IMR-90 (cell line): ENCODE data around the gene ZBED2. TPM values are rescaled to one million over a fixed set of nuclear protein-coding genes. Genes with fewer than 3 reads are reported as not detected.

Experiments
- ATAC-seq: fragments of 200-7000 bp; cut with Tn5 transposase; 2 replicates; pipeline ENCODE4 v1.9.1; 2020; ENCODE audit warnings: low read depth, mild to moderate bottlenecking, moderate library complexity
- BruUV-seq: library from RNA; stranded (reverse); fragments of 400-500 nt; replicated peaks from 2 replicates; lab custom pipeline; 2021; lab: Mats Ljungman, UMichigan
- CTCF ChIA-PET: fragments of 300-600 bp; formaldehyde crosslinking; extraction: SDS; loops from one replicate; lab custom pipeline; 2021; ENCODE audit warnings: antibody characterized with exemption; lab: Yijun Ruan, JAX
- POLR2A ChIA-PET: fragments of 300-600 bp; sonication (Branson Sonifier 250); formaldehyde crosslinking; loops from one replicate; lab custom pipeline; 2022; ENCODE audit warnings: antibody characterized with exemption; ENCODE audit not compliant: unreplicated experiment; lab: Charles Lee
- DNase-seq: peaks from one replicate; pipeline ENCODE4 v3.0.0; 2013
- H2AFZ ChIP-seq: replicated peaks from 2 replicates; pipeline ENCODE3; 2013; ENCODE audit warnings: low read length, mild to moderate bottlenecking; ENCODE audit not compliant: poor library complexity
- H2AK5ac ChIP-seq: 2 replicates; pipeline ENCODE4 v1.6.1; 2013; ENCODE audit warnings: low read depth, low read length, inconsistent platforms
- H2AK9ac ChIP-seq: replicated peaks from 2 replicates; pipeline ENCODE3; 2013; ENCODE audit warnings: mild to moderate bottlenecking, low read depth, low read length, moderate library complexity; ENCODE audit not compliant: poor library complexity
- H2BK120ac ChIP-seq: 2 replicates; pipeline ENCODE4 v1.6.1; 2013; ENCODE audit warnings: low read depth, low read length, inconsistent platforms
- H2BK15ac ChIP-seq: 3 replicates; pipeline ENCODE4 v1.6.1; 2013; ENCODE audit warnings: low read depth, low read length, inconsistent platforms
- H2BK20ac ChIP-seq: 2 replicates; pipeline ENCODE4 v1.6.1; 2013; ENCODE audit warnings: low read depth, mild to moderate bottlenecking, inconsistent platforms, low read length, moderate library complexity
- H2BK5ac ChIP-seq: 2 replicates; pipeline ENCODE4 v1.6.1; 2013; ENCODE audit warnings: mild to moderate bottlenecking, low read depth, low read length, inconsistent platforms; ENCODE audit not compliant: poor library complexity, severe bottlenecking
- H3K14ac ChIP-seq: replicated peaks from 2 replicates; pipeline ENCODE4 v1.6.1; 2013; ENCODE audit warnings: low read depth, low read length, inconsistent platforms
- H3K18ac ChIP-seq: 2 replicates; pipeline ENCODE4 v1.6.1; 2013; ENCODE audit warnings: low read depth, low read length, control low read depth
- H3K23ac ChIP-seq: 2 replicates; pipeline ENCODE4 v1.6.1; 2013; ENCODE audit warnings: low read depth, low read length, inconsistent platforms
- H3K27ac ChIP-seq: 2 replicates; pipeline ENCODE4 v1.5.1; 2013; ENCODE audit warnings: mild to moderate bottlenecking, control low read depth, low read length; ENCODE audit not compliant: insufficient read depth
- H3K27me3 ChIP-seq: 2 replicates; pipeline ENCODE4 v1.6.1; 2013; ENCODE audit warnings: low read length; ENCODE audit not compliant: control insufficient read depth, insufficient read depth
- H3K36me3 ChIP-seq: 2 replicates; pipeline ENCODE4 v1.6.1; 2013; ENCODE audit warnings: low read length, mixed read lengths; ENCODE audit not compliant: control insufficient read depth, insufficient read depth
- H3K4ac ChIP-seq: 2 replicates; pipeline ENCODE4 v1.6.1; 2013; ENCODE audit warnings: low read depth, low read length, inconsistent platforms
- H3K4me1 ChIP-seq: 2 replicates; pipeline ENCODE4 v1.6.1; 2013; ENCODE audit warnings: low read length, mixed read lengths; ENCODE audit not compliant: control insufficient read depth, insufficient read depth
- H3K4me2 ChIP-seq: 2 replicates; pipeline ENCODE4 v1.6.1; 2013; ENCODE audit warnings: low read depth, mild to moderate bottlenecking, control low read depth, low read length, moderate library complexity
- H3K4me3 ChIP-seq: 2 replicates; pipeline ENCODE4 v1.5.1; 2013; ENCODE audit warnings: low read depth, mild to moderate bottlenecking, control low read depth, low read length, moderate library complexity; ENCODE audit not compliant: insufficient read depth
- H3K56ac ChIP-seq: 2 replicates; pipeline ENCODE4 v1.6.1; 2013; ENCODE audit warnings: low read length, inconsistent platforms; ENCODE audit not compliant: insufficient read depth; ENCODE audit errors: extremely low read depth
- H3K79me1 ChIP-seq, 2 experiments: 2 replicates each; pipeline ENCODE4 v1.6.1; 2013; ENCODE audit warnings: low read length in 2 of 2, inconsistent platforms in 1 of 2, low read depth in 1 of 2
- H3K9ac ChIP-seq: 2 replicates; pipeline ENCODE4 v1.6.1; 2013; ENCODE audit warnings: low read depth, low read length, control low read depth
- H3K9me1 ChIP-seq: 2 replicates; pipeline ENCODE4 v1.6.1; 2013; ENCODE audit warnings: low read length, inconsistent platforms; ENCODE audit not compliant: insufficient read depth
- H3K9me3 ChIP-seq: 2 replicates; pipeline ENCODE4 v1.6.1; 2013; ENCODE audit warnings: low read length; ENCODE audit not compliant: control insufficient read depth, insufficient read depth
- H4K20me1 ChIP-seq: 2 replicates; pipeline ENCODE4 v1.6.1; 2013; ENCODE audit warnings: low read length, inconsistent platforms; ENCODE audit not compliant: insufficient read depth
- H4K5ac ChIP-seq: 2 replicates; pipeline ENCODE4 v1.6.1; 2013; ENCODE audit warnings: mild to moderate bottlenecking, low read depth, low read length, control low read depth
- H4K8ac ChIP-seq, 2 experiments: 2 replicates each; pipeline ENCODE4 v1.6.1; 2013; ENCODE audit warnings: low read depth in 2 of 2, low read length in 2 of 2, control low read depth in 1 of 2, inconsistent platforms in 1 of 2
- H4K91ac ChIP-seq: 2 replicates; pipeline ENCODE4 v1.6.1; 2013; ENCODE audit warnings: low read depth, low read length, inconsistent platforms; ENCODE audit not compliant: insufficient read depth
- BHLHE40 ChIP-seq: fragments of 150-350 bp; IDR thresholded peaks from 2 replicates; pipeline ENCODE4 v1.6.1; 2016; ENCODE audit warnings: mild to moderate bottlenecking, low read depth, low read length
- CEBPB ChIP-seq: IDR thresholded peaks from 2 replicates; pipeline ENCODE4 v1.6.1; 2012; ENCODE audit warnings: low read depth, low read length, improper control_type of control experiment
- CHD1 ChIP-seq: IDR thresholded peaks from 2 replicates; pipeline ENCODE4 v1.6.1; 2012; ENCODE audit warnings: low read depth, low read length, improper control_type of control experiment
- CTCF ChIP-seq: conservative IDR thresholded peaks from 2 replicates; pipeline ENCODE4 v1.5.1; 2012; ENCODE audit warnings: mild to moderate bottlenecking, low read depth, low read length, improper control_type of control experiment
- ELK1 ChIP-seq: fragments of 150-350 bp; IDR thresholded peaks from 2 replicates; pipeline ENCODE4 v1.6.1; 2016; ENCODE audit warnings: low read depth, mild to moderate bottlenecking, low read length, moderate library complexity, borderline replicate concordance
- FOS ChIP-seq: fragments of 150-350 bp; IDR thresholded peaks from 2 replicates; pipeline ENCODE4 v1.6.1; 2016; ENCODE audit warnings: low read depth, low read length
- MAFK ChIP-seq: IDR thresholded peaks from 2 replicates; pipeline ENCODE4 v1.6.1; 2012; ENCODE audit warnings: low read depth, low read length, improper control_type of control experiment
- MAZ ChIP-seq: IDR thresholded peaks from 2 replicates; pipeline ENCODE4 v1.6.1; 2012; ENCODE audit warnings: low read depth, mild to moderate bottlenecking, low read length, improper control_type of control experiment, moderate library complexity, borderline replicate concordance
- MXI1 ChIP-seq: IDR thresholded peaks from 2 replicates; pipeline ENCODE4 v1.6.1; 2012; ENCODE audit warnings: low read depth, mild to moderate bottlenecking, low read length, moderate library complexity, borderline replicate concordance
- NFE2L2 ChIP-seq: fragments of 150-350 bp; IDR thresholded peaks from 2 replicates; pipeline ENCODE4 v1.6.1; 2016; ENCODE audit warnings: low read depth, mild to moderate bottlenecking, low read length
- POLR2A ChIP-seq: IDR thresholded peaks from 2 replicates; pipeline ENCODE4 v1.6.1; 2012; ENCODE audit warnings: mild to moderate bottlenecking, low read depth, low read length
- RAD21 ChIP-seq: IDR thresholded peaks from 2 replicates; pipeline ENCODE4 v1.6.1; 2012; ENCODE audit warnings: low read length, improper control_type of control experiment
- RCOR1 ChIP-seq: IDR thresholded peaks from 2 replicates; pipeline ENCODE4 v1.6.1; 2012; ENCODE audit warnings: mild to moderate bottlenecking, low read length, improper control_type of control experiment; ENCODE audit not compliant: insufficient replicate concordance
- RFX5 ChIP-seq: IDR thresholded peaks from 2 replicates; pipeline ENCODE4 v1.8.0; 2012; ENCODE audit warnings: low read depth, mild to moderate bottlenecking, low read length, moderate library complexity
- USF2 ChIP-seq: fragments of 150-350 bp; IDR thresholded peaks from 2 replicates; pipeline ENCODE4 v1.6.1; 2017; ENCODE audit warnings: mild to moderate bottlenecking, antibody characterized with exemption, low read length, low read depth
- WGBS, 2 experiments: methylation state at CpG; one replicate each; pipeline versions ENCODE4 v1.1.5 to v1.1.7; 2013; ENCODE audit warnings: missing lambda C conversion rate in 2 of 2; ENCODE audit not compliant: insufficient read length in 1 of 2; ENCODE audit errors: extremely low coverage in 2 of 2; 5-methylcytosine and 5-hydroxymethylcytosine counted together
- dilution Hi-C: fragments of 300-500 bp; cut with HindIII; formaldehyde crosslinking; loops from one replicate; pipeline ENCODE4 v1.14.3; 2018; ENCODE audit warnings: low sequenced_read_pairs; ENCODE audit not compliant: unreplicated experiment
- in situ Hi-C: fragments of 300-500 bp; cut with MboI; formaldehyde crosslinking; loops from 3 replicates; pipeline ENCODE4 v1.14.3; 2019; ENCODE audit warnings: low sequenced_read_pairs, inconsistent platforms, mixed read lengths
- intact Hi-C: fragments of 100-400 bp; cut with micrococcal nuclease; formaldehyde crosslinking; loops from 2 replicates; pipeline ENCODE4 v1.10.0; 2022
- polyA plus RNA-seq, 3 experiments: library from polyadenylated mRNA; depleted of rRNA; stranded (reverse); fragments of >200 nt; gene quantifications; 2 replicates each; pipeline ENCODE4 v1.2.3, GENCODE V29; 2012; ENCODE audit warnings: low replicate concordance in 1 of 3
- total RNA-seq: library from RNA; depleted of rRNA; stranded (reverse); fragments of >200 nt; gene quantifications from 2 replicates; pipeline ENCODE4 v1.2.3, GENCODE V29; 2012

ZBED2 gene
- total and polyA plus RNA-seq, 2 of the 4 experiments (the other 2 are of a cell fraction): 0.51 to 0.72 TPM

GRCh38 chr3:111578867-111579266, 16.3 kb downstream of the ZBED2 start:
- dilution Hi-C loops: no loop called here
- Histone ChIP-seq H2AK5ac (peak overlapping the region; percentile 44; the same call in 1 of the 2 replicates), H3K4me2 (no peak overlapping the region), H2BK5ac (no peak overlapping the region), H3K9me1 (no peaks in the 10 kb centered on the region), H3K56ac (no peak overlapping the region), H3K27ac (no peak overlapping the region), H3K79me1 (no peaks in the 10 kb centered on the region), H2BK120ac (peak overlapping the region; percentile 9; the same call in 1 of the 2 replicates), H3K9ac (no peak overlapping the region), H3K36me3 (no peaks in the 10 kb centered on the region), H3K4me3 (no peak overlapping the region), H4K20me1 (no peaks in the 10 kb centered on the region), H3K18ac (no peak overlapping the region), H4K5ac (no peak overlapping the region), H2AK9ac (no peak overlapping the region), H2BK20ac (0 out of 2 replicates have a peak overlapping the region, but pooled peaks have one; percentile 33), H3K23ac (no peak overlapping the region), H2BK15ac (peak overlapping the region; percentile 40; the same call in 2 of the 3 replicates), H4K91ac (peak overlapping the region; percentile 56; the same call in 1 of the 2 replicates), H3K27me3 (no peaks in the 10 kb centered on the region), H3K4ac (no peak overlapping the region; the same call in 1 of the 2 replicates), H2AFZ (no peak overlapping the region), H3K9me3 (no peaks in the 10 kb centered on the region), H4K8ac (no peak overlapping the region), H3K14ac (no peak overlapping the region), H3K4me1 (peaks cover 3% of the 10 kb centered on the region)
- intact Hi-C loops: loop anchor here (1.0 to 10.0 kb wide), 5 partner anchors 40 to 386 kb away; no protein-coding TSS in a partner anchor
- ATAC-seq (no peak), DNase-seq (no peak)
- TF ChIP-seq RAD21: no peak
- no peak for TF ChIP-seq CTCF
- TF ChIP-seq BHLHE40: no peak
- TF ChIP-seq RFX5: no peak
- TF ChIP-seq FOS: no peak
- no peak for TF ChIP-seq CHD1
- no peak for TF ChIP-seq CEBPB
- TF ChIP-seq POLR2A: no peak
- no peak for TF ChIP-seq USF2
- no peak for TF ChIP-seq MAFK
- TF ChIP-seq ELK1: no peak
- no peak for TF ChIP-seq RCOR1
- no peak for TF ChIP-seq MXI1
- TF ChIP-seq MAZ: no peak
- TF ChIP-seq NFE2L2: no peak
- ChIA-PET POLR2A (no interaction called here), CTCF (interaction anchor here (1.0 to 2.6 kb wide), 8 partner anchors 12 to 138 kb away, joined by 4 to 29 read pairs (median 10); no protein-coding TSS in a partner anchor)
- in situ Hi-C loops: loop anchor here (5.0 to 25.0 kb wide), 4 partner anchors 113 to 383 kb away; partner anchors contain the start of gene PHLDB2
- no TSS peak for BruUV-seq
- WGBS, 2 experiments: no CpG with 5 or more reads among the region's 4 CpGs
